ENCODE data around the gene MGAT4D. TPM values are rescaled to one million over a fixed set of nuclear protein-coding genes. Genes with fewer than 3 reads are reported as not detected.
"Not testable (repeated sequence)": the region's sequence is repeated elsewhere in the genome, so short reads cannot be mapped to it uniquely, and the experiment has no call there.

Gene MGAT4D
- total and polyA plus RNA-seq, 2 experiments from 2014 or later: not detected

- H3K27ac ChIP-seq: no peak overlapping the region
- WGBS (ENCODE audit: low lambda C conversion rate, missing lambda C conversion rate): 67% methylated on average over 2 of the region's 2 CpGs
- TF ChIP-seq EZH2phosphoT487 (IDR thresholded peaks at IDR 0.05; ENCODE audit: low read depth, severe bottlenecking, unreplicated experiment): no peak
- TF ChIP-seq, protein P1, sequence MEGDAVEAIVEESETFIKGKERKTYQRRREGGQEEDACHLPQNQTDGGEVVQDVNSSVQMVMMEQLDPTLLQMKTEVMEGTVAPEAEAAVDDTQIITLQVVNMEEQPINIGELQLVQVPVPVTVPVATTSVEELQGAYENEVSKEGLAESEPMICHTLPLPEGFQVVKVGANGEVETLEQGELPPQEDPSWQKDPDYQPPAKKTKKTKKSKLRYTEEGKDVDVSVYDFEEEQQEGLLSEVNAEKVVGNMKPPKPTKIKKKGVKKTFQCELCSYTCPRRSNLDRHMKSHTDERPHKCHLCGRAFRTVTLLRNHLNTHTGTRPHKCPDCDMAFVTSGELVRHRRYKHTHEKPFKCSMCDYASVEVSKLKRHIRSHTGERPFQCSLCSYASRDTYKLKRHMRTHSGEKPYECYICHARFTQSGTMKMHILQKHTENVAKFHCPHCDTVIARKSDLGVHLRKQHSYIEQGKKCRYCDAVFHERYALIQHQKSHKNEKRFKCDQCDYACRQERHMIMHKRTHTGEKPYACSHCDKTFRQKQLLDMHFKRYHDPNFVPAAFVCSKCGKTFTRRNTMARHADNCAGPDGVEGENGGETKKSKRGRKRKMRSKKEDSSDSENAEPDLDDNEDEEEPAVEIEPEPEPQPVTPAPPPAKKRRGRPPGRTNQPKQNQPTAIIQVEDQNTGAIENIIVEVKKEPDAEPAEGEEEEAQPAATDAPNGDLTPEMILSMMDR (IDR thresholded peaks at IDR 0.05; ENCODE audit: poor library complexity): no peak
- TF ChIP-seq EZH2 (IDR thresholded peaks at IDR 0.05; ENCODE audit: borderline replicate concordance): no peak
- H4K20me1 ChIP-seq (ENCODE audit: insufficient read depth, poor library complexity, severe bottlenecking): no peaks in the 10 kb centered on the region
- H3K79me2 ChIP-seq: no peaks in the 10 kb centered on the region
- no peak for DNase-seq (ENCODE audit: low spot score)
- no peaks in the 10 kb centered on the region for H3K9me2 ChIP-seq (replicated peaks; ENCODE audit: insufficient read depth)
- no peaks in the 10 kb centered on the region for H3K36me3 ChIP-seq (replicated peaks; ENCODE audit: insufficient read depth, low read depth)
- no peak overlapping the region for H3K4me2 ChIP-seq
- H3K27me3 ChIP-seq: no peaks in the 10 kb centered on the region
- H3K4me3 ChIP-seq: no peak overlapping the region
- H2AFZ ChIP-seq: no peak overlapping the region
- H3K9me3 ChIP-seq (ENCODE audit: low read depth): no peaks in the 10 kb centered on the region
- H3K4me1 ChIP-seq (ENCODE audit: insufficient read depth): no peaks in the 10 kb centered on the region
Measured at GRCh38 chr4:140448830-140449229, 49.3 kb downstream of the MGAT4D start.

GRCh38 chr4:140448162-140448561 lies 49.9 kb downstream of the MGAT4D start:
- H3K36me3 ChIP-seq (replicated peaks; ENCODE audit: insufficient read depth, low read depth): no peaks in the 10 kb centered on the region
- no peaks in the 10 kb centered on the region for H3K9me3 ChIP-seq (ENCODE audit: low read depth)
- TF ChIP-seq, protein P1 (IDR thresholded peaks at IDR 0.05; ENCODE audit: poor library complexity): no peak
- TF ChIP-seq EZH2 (IDR thresholded peaks at IDR 0.05; ENCODE audit: borderline replicate concordance): no peak
- no peak overlapping the region for H2AFZ ChIP-seq
- H3K4me2 ChIP-seq: no peak overlapping the region
- no peaks in the 10 kb centered on the region for H3K9me2 ChIP-seq (replicated peaks; ENCODE audit: insufficient read depth)
- no peaks in the 10 kb centered on the region for H3K79me2 ChIP-seq
- no peaks in the 10 kb centered on the region for H4K20me1 ChIP-seq (ENCODE audit: insufficient read depth, poor library complexity, severe bottlenecking)
- H3K4me1 ChIP-seq (ENCODE audit: insufficient read depth): no peaks in the 10 kb centered on the region
- DNase-seq (ENCODE audit: low spot score): no peak
- 51% methylated on average over 3 of the region's 3 CpGs for WGBS (ENCODE audit: low lambda C conversion rate, missing lambda C conversion rate)
- H3K27me3 ChIP-seq: no peaks in the 10 kb centered on the region
- no peak overlapping the region for H3K4me3 ChIP-seq
- H3K27ac ChIP-seq: no peak overlapping the region

- H4K20me1 ChIP-seq (ENCODE audit: insufficient read depth, poor library complexity, severe bottlenecking); H3K36me3 ChIP-seq (replicated peaks; ENCODE audit: insufficient read depth, low read depth); H3K9me2 ChIP-seq (replicated peaks; ENCODE audit: insufficient read depth); H3K4me1 ChIP-seq (ENCODE audit: insufficient read depth); H3K9me3 ChIP-seq (ENCODE audit: low read depth); H3K4me2 ChIP-seq; H3K27ac ChIP-seq; H3K79me2 ChIP-seq; H3K4me3 ChIP-seq; DNase-seq (ENCODE audit: low spot score); H2AFZ ChIP-seq; H3K27me3 ChIP-seq: not testable (repeated sequence)
- WGBS (ENCODE audit: low lambda C conversion rate, missing lambda C conversion rate): 98% methylated on average over 4 of the region's 4 CpGs
Measured at GRCh38 chr4:140444347-140444746, 53.7 kb downstream of the MGAT4D start.

- no peaks in the 10 kb centered on the region for H4K20me1 ChIP-seq (ENCODE audit: insufficient read depth, poor library complexity, severe bottlenecking)
- no peaks in the 10 kb centered on the region for H3K27me3 ChIP-seq
Measured at GRCh38 chr4:140439644-140440142, 58.4 kb downstream of the MGAT4D start.

More at GRCh38 chr4:140439644-140440142, 58.4 kb downstream of the MGAT4D start:
- Histone ChIP-seq H3K36me3 (replicated peaks; ENCODE audit: insufficient read depth, low read depth) (no peaks in the 10 kb centered on the region), H2AFZ (no peak overlapping the region), H3K9me3 (ENCODE audit: low read depth) (no peaks in the 10 kb centered on the region), H3K4me3 (no peak overlapping the region), H3K9me2 (replicated peaks; ENCODE audit: insufficient read depth) (no peaks in the 10 kb centered on the region), H3K27ac (no peak overlapping the region), H3K4me2 (no peak overlapping the region), H3K4me1 (ENCODE audit: insufficient read depth) (no peaks in the 10 kb centered on the region), H3K79me2 (no peaks in the 10 kb centered on the region)
- DNase-seq (ENCODE audit: low spot score): no peak
- no peak for TF ChIP-seq EZH2 (IDR thresholded peaks at IDR 0.05; ENCODE audit: borderline replicate concordance)
